Liver (tissue), 9 donors: ENCODE data around the gene BMAL1. TPM values are rescaled to one million over a fixed set of nuclear protein-coding genes. Genes with fewer than 3 reads are reported as not detected.

ENCODE experiments used
- DNase-seq: peaks from one replicate; pipeline ENCODE4 v3.0.0-alpha.2; 2017; ENCODE audit warnings: low spot score
- H3K27ac ChIP-seq, 2 donors: one replicate each; pipeline ENCODE4 v1.7.0; 2013; ENCODE audit warnings: inconsistent platforms in 2 of 2, low read length in 2 of 2, control low read depth in 1 of 2, low read depth in 1 of 2, mild to moderate bottlenecking in 1 of 2
- H3K27me3 ChIP-seq, 4 donors: one replicate each; pipeline versions ENCODE4 v1.6.1 to v1.7.0; 2013; ENCODE audit warnings: low read length in 3 of 4, inconsistent platforms in 1 of 4, mild to moderate bottlenecking in 1 of 4, moderate library complexity in 1 of 4; ENCODE audit not compliant: control insufficient read depth in 4 of 4, insufficient read depth in 4 of 4
- H3K36me3 ChIP-seq, 4 donors: one replicate each; pipeline versions ENCODE4 v1.6.1 to v1.7.0; 2013; ENCODE audit warnings: low read length in 3 of 4, mild to moderate bottlenecking in 3 of 4, low read depth in 1 of 4, moderate library complexity in 1 of 4; ENCODE audit not compliant: control insufficient read depth in 4 of 4, insufficient read depth in 3 of 4
- H3K4me1 ChIP-seq, 4 donors: one replicate each; pipeline versions ENCODE4 v1.6.1 to v1.7.0; 2013; ENCODE audit warnings: low read length in 3 of 4, mild to moderate bottlenecking in 3 of 4, moderate library complexity in 1 of 4; ENCODE audit not compliant: control insufficient read depth in 4 of 4, insufficient read depth in 4 of 4
- H3K4me3 ChIP-seq, 3 donors: one replicate each; pipeline versions ENCODE4 v1.6.1 to v1.7.0; 2013; ENCODE audit warnings: low read length in 3 of 3, control low read depth in 1 of 3, low read depth in 1 of 3, mild to moderate bottlenecking in 1 of 3
- H3K9ac ChIP-seq, 2 donors: one replicate each; pipeline ENCODE4 v1.7.0; 2013; ENCODE audit warnings: low read length in 2 of 2, mild to moderate bottlenecking in 2 of 2, moderate library complexity in 2 of 2, control low read depth in 1 of 2, low read depth in 1 of 2
- H3K9me3 ChIP-seq, 4 donors: one replicate each; pipeline versions ENCODE4 v1.6.1 to v1.7.0; 2013; ENCODE audit warnings: low read length in 3 of 4; ENCODE audit not compliant: control insufficient read depth in 4 of 4
- EGR1 ChIP-seq, 2 donors: IDR thresholded peaks; 2 replicates each; pipeline ENCODE4 v1.6.1; 2016 to 2018; ENCODE audit warnings: antibody characterized with exemption in 2 of 2, low read depth in 2 of 2
- FOXA1 ChIP-seq: IDR thresholded peaks from 2 replicates; pipeline ENCODE4 v1.6.1; 2016; ENCODE audit warnings: antibody characterized with exemption
- FOXA2 ChIP-seq: IDR thresholded peaks from 2 replicates; pipeline ENCODE4 v1.6.1; 2016; ENCODE audit warnings: antibody characterized with exemption
- GABPA ChIP-seq, 2 donors: IDR thresholded peaks in 1 of 2; conservative IDR thresholded peaks in 1 of 2; 2 replicates each; pipeline ENCODE4 v1.6.1; 2016; ENCODE audit warnings: antibody characterized with exemption in 2 of 2, mild to moderate bottlenecking in 1 of 2, moderate library complexity in 1 of 2
- HNF4A ChIP-seq, 2 donors: conservative IDR thresholded peaks; 2 replicates each; pipeline ENCODE4 v1.6.1; 2016; ENCODE audit warnings: antibody characterized with exemption in 2 of 2, mild to moderate bottlenecking in 2 of 2
- HNF4G ChIP-seq: IDR thresholded peaks from 2 replicates; pipeline ENCODE4 v1.6.1; 2016; ENCODE audit warnings: antibody characterized with exemption
- JUND ChIP-seq, 2 donors: IDR thresholded peaks; 2 replicates each; pipeline ENCODE4 v1.6.1; 2016; ENCODE audit warnings: antibody characterized with exemption in 2 of 2
- NR2F2 ChIP-seq: IDR thresholded peaks from 2 replicates; pipeline ENCODE4 v1.6.1; 2016; ENCODE audit warnings: antibody characterized with exemption
- RAD21 ChIP-seq, 2 donors: IDR thresholded peaks; 2 replicates each; pipeline ENCODE4 v1.6.1; 2016; ENCODE audit warnings: antibody characterized with exemption in 2 of 2, mild to moderate bottlenecking in 2 of 2
- RXRA ChIP-seq, 2 donors: IDR thresholded peaks; 2 replicates each; pipeline ENCODE4 v1.6.1; 2017 to 2018; ENCODE audit warnings: antibody characterized with exemption in 2 of 2, mild to moderate bottlenecking in 1 of 2
- SP1 ChIP-seq: IDR thresholded peaks from 2 replicates; pipeline ENCODE4 v1.6.1; 2018; ENCODE audit warnings: antibody characterized with exemption, mild to moderate bottlenecking
- TAF1 ChIP-seq: conservative IDR thresholded peaks from 2 replicates; pipeline ENCODE4 v1.6.1; 2016; ENCODE audit warnings: antibody characterized with exemption, mild to moderate bottlenecking
- WGBS: extraction: QIAGEN DNeasy Blood & Tissue Kit; methylation state at CpG from one replicate; pipeline ENCODE4 v1.1.7; 2013; 5-methylcytosine and 5-hydroxymethylcytosine counted together
- polyA plus RNA-seq, 2 donors: library from polyadenylated mRNA; stranded (reverse) in 1 of 2; unstranded in 1 of 2; fragments of 200-250 nt in 1 of 2; fragments of >200 nt in 1 of 2; fragmentation: Nextera tagmentation in 1 of 2; extraction: Ambion mirVana in 1 of 2; gene quantifications; one replicate each; pipeline versions ENCODE4 v1.2.1 to v1.2.3, GENCODE V29; 2013 to 2015
- total RNA-seq, 2 donors: library from RNA; depleted of rRNA; stranded (reverse); fragments of >200 nt; gene quantifications; one replicate each; pipeline ENCODE4 v1.2.3, GENCODE V29; 2014
- TF ChIP-seq, protein P1 (sequence below): IDR thresholded peaks from 2 replicates; pipeline ENCODE4 v1.6.1; 2016; ENCODE audit warnings: antibody characterized with exemption
- TF ChIP-seq, protein P2 (sequence below): IDR thresholded peaks from 2 replicates; pipeline ENCODE4 v1.6.1; 2016; ENCODE audit warnings: antibody characterized with exemption, mild to moderate bottlenecking
- TF ChIP-seq, protein P3 (sequence below): IDR thresholded peaks from 2 replicates; pipeline ENCODE4 v1.6.1; 2016; ENCODE audit warnings: antibody characterized with exemption
- TF ChIP-seq, protein P4 (sequence below): IDR thresholded peaks from 2 replicates; pipeline ENCODE4 v1.6.1; 2016; ENCODE audit warnings: antibody characterized with exemption
- TF ChIP-seq, protein P5 (sequence below): fragments of 150-350 bp; IDR thresholded peaks from 2 replicates; pipeline ENCODE4 v1.5.1; 2017; ENCODE audit warnings: improper control_type of control experiment, low read depth, low read length; ENCODE audit not compliant: missing input control
- donor health status: healthy.
- donor health status: healthy.
- donor health status: healthy.
- donor health status: healthy.
- donor health status: healthy.

Gene BMAL1
- total and polyA plus RNA-seq, 4 donors: 4.7 to 39.0 (median 15.0) TPM

DNA sequence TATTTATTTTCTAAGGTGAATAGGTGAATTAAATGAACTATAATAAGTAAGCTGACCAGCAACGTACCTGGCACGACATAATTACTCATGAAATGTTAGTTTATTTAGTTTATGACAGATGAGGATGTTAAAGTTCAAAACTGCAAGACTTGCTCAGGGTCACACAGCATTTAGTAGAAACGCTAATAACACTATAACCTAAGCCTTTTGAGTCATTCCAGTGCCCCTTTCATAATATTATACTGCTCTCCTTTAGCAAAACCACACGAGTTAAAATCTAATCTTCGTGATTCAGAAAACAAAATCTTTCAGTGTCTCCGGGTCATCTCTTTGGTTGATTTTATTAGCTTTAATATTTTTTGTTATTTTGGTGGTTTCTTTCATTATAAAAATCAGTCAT is 145.8 kb downstream of the BMAL1 start:
- 79% methylated on average over 6 of the region's 6 CpGs for WGBS
- peaks cover 0 to 2% (median 0%) of the 10 kb centered on the region in 4 donors for H3K4me1 ChIP-seq
- no peak overlapping the region for H3K27ac ChIP-seq
- DNase-seq: no peak
- H3K36me3 ChIP-seq: peaks cover 0 to 4% (median 0%) of the 10 kb centered on the region in 4 donors
- no peak overlapping the region for H3K4me3 ChIP-seq
- no peaks in the 10 kb centered on the region for H3K27me3 ChIP-seq
- no peak overlapping the region for H3K9ac ChIP-seq
- H3K9me3 ChIP-seq: peaks cover 0 to 3% (median 1%) of the 10 kb centered on the region in 4 donors
- TF ChIP-seq, protein P1, sequence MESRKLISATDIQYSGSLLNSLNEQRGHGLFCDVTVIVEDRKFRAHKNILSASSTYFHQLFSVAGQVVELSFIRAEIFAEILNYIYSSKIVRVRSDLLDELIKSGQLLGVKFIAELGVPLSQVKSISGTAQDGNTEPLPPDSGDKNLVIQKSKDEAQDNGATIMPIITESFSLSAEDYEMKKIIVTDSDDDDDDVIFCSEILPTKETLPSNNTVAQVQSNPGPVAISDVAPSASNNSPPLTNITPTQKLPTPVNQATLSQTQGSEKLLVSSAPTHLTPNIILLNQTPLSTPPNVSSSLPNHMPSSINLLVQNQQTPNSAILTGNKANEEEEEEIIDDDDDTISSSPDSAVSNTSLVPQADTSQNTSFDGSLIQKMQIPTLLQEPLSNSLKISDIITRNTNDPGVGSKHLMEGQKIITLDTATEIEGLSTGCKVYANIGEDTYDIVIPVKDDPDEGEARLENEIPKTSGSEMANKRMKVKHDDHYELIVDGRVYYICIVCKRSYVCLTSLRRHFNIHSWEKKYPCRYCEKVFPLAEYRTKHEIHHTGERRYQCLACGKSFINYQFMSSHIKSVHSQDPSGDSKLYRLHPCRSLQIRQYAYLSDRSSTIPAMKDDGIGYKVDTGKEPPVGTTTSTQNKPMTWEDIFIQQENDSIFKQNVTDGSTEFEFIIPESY: no peak
- no peak for TF ChIP-seq GABPA (IDR thresholded peaks at IDR 0.05 in 1 of 2, conservative IDR thresholded peaks at IDR 0.05 in 1 of 2)
- TF ChIP-seq EGR1 (IDR thresholded peaks at IDR 0.05; ENCODE audit: low read depth in 2 of 2): no peak
- TF ChIP-seq JUND (IDR thresholded peaks at IDR 0.05): no peak
- no peak for TF ChIP-seq TAF1
- TF ChIP-seq, protein P2, sequence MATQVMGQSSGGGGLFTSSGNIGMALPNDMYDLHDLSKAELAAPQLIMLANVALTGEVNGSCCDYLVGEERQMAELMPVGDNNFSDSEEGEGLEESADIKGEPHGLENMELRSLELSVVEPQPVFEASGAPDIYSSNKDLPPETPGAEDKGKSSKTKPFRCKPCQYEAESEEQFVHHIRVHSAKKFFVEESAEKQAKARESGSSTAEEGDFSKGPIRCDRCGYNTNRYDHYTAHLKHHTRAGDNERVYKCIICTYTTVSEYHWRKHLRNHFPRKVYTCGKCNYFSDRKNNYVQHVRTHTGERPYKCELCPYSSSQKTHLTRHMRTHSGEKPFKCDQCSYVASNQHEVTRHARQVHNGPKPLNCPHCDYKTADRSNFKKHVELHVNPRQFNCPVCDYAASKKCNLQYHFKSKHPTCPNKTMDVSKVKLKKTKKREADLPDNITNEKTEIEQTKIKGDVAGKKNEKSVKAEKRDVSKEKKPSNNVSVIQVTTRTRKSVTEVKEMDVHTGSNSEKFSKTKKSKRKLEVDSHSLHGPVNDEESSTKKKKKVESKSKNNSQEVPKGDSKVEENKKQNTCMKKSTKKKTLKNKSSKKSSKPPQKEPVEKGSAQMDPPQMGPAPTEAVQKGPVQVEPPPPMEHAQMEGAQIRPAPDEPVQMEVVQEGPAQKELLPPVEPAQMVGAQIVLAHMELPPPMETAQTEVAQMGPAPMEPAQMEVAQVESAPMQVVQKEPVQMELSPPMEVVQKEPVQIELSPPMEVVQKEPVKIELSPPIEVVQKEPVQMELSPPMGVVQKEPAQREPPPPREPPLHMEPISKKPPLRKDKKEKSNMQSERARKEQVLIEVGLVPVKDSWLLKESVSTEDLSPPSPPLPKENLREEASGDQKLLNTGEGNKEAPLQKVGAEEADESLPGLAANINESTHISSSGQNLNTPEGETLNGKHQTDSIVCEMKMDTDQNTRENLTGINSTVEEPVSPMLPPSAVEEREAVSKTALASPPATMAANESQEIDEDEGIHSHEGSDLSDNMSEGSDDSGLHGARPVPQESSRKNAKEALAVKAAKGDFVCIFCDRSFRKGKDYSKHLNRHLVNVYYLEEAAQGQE: no peak
- no peak for TF ChIP-seq HNF4G
- no peak for TF ChIP-seq SP1
- TF ChIP-seq FOXA1: no peak
- TF ChIP-seq RXRA (IDR thresholded peaks at IDR 0.05): no peak
- TF ChIP-seq, protein P3, sequence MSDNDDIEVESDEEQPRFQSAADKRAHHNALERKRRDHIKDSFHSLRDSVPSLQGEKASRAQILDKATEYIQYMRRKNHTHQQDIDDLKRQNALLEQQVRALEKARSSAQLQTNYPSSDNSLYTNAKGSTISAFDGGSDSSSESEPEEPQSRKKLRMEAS: no peak
- TF ChIP-seq, protein P4, sequence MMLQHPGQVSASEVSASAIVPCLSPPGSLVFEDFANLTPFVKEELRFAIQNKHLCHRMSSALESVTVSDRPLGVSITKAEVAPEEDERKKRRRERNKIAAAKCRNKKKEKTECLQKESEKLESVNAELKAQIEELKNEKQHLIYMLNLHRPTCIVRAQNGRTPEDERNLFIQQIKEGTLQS: no peak
- no peak for TF ChIP-seq FOXA2
- no peak for TF ChIP-seq NR2F2
- no peak for TF ChIP-seq HNF4A (conservative IDR thresholded peaks at IDR 0.05)
- TF ChIP-seq RAD21 (IDR thresholded peaks at IDR 0.05): no peak

DNA sequence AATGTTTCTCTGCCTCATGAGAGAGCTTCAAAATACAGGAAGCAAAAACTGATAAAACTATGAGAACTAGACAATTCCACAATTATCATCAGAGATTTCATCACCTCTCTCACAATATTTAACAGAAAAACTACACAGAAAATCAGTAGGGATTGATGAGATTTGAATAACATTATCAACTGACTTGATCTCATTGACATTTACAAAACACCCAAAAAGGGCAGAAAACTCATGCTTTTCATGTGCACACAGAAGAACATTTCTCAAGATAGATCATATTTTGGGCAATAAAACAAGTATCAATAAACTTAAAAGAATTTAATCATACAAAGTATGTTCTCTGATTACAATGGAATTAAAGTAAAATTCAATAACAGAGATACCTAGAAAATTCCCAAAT is 149.8 kb downstream of the BMAL1 start:
- Histone ChIP-seq H3K27ac (no peak overlapping the region), H3K27me3 (no peaks in the 10 kb centered on the region), H3K4me3 (no peak overlapping the region), H3K9me3 (peaks cover 0 to 3% (median 1%) of the 10 kb centered on the region in 4 donors), H3K36me3 (no peaks in the 10 kb centered on the region), H3K4me1 (peaks cover 0 to 2% (median 0%) of the 10 kb centered on the region in 4 donors), H3K9ac (no peak overlapping the region)
- TF ChIP-seq JUND (IDR thresholded peaks at IDR 0.05) (no peak), HNF4A (conservative IDR thresholded peaks at IDR 0.05) (no peak), HNF4G (no peak), GABPA (IDR thresholded peaks at IDR 0.05 in 1 of 2, conservative IDR thresholded peaks at IDR 0.05 in 1 of 2) (no peak), RXRA (IDR thresholded peaks at IDR 0.05) (no peak)
- TF ChIP-seq, protein P4: no peak
- TF ChIP-seq, protein P1: no peak
- TF ChIP-seq, protein P3: no peak
- TF ChIP-seq, protein P5, sequence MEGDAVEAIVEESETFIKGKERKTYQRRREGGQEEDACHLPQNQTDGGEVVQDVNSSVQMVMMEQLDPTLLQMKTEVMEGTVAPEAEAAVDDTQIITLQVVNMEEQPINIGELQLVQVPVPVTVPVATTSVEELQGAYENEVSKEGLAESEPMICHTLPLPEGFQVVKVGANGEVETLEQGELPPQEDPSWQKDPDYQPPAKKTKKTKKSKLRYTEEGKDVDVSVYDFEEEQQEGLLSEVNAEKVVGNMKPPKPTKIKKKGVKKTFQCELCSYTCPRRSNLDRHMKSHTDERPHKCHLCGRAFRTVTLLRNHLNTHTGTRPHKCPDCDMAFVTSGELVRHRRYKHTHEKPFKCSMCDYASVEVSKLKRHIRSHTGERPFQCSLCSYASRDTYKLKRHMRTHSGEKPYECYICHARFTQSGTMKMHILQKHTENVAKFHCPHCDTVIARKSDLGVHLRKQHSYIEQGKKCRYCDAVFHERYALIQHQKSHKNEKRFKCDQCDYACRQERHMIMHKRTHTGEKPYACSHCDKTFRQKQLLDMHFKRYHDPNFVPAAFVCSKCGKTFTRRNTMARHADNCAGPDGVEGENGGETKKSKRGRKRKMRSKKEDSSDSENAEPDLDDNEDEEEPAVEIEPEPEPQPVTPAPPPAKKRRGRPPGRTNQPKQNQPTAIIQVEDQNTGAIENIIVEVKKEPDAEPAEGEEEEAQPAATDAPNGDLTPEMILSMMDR: no peak
- DNase-seq: no peak
